GM18909 (cell line): Measurements from ENCODE around the gene SHE.

Experiments
- ATAC-seq: cut with Tn5 transposase; IDR thresholded peaks from one replicate; pipeline ENCODE4 v1.9.1; 2021; ENCODE audit warnings: mild to moderate bottlenecking; ENCODE audit not compliant: unreplicated experiment, poor library complexity

SHE gene

GRCh38 chr1:154453161-154453560 is 49.1 kb downstream of the SHE start:
- no peak for ATAC-seq

- no peak for ATAC-seq
Measured at GRCh38 chr1:154448331-154448811, 53.8 kb downstream of the SHE start.

DNA sequence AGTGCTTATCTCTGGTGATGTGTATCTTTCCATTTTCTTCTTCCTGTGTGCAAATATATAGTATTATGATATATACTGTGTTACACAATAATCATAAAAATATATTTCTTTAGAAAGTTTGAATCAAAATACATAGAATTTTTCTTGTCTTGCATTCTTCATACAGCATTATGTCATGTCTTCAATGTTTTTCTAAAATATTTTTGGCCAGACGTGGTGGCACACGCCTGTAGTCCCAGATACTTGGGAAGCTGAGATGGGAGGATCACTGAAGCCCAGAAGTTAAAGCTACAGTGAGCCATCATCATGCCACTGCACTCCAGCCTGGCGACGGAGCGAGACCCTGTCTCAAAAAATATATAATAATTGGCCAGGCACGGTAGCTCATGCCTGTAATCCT is 55.4 kb downstream of the SHE start:
- ATAC-seq: no peak

DNA sequence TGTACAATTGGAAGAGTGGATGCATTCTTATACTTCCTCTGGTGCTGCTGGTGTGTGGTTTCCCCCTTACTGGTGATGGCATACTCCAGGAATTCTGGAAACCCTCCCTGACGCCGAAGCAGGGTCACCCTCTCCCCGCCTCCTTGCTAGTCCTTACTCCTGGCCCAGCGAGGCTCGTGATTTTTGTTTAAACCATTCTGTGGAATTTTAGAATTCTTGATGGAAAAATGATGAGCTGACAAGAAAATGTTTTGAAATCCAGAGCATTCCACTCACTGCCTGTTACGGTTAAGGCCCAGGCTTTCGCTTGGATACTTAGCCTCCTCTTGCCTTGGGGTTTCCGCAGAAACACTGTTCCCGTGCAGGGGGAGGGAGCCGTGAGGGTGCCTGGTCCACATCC is 55.9 kb downstream of the SHE start:
- no peak for ATAC-seq

GRCh38 chr1:154445040-154445472 is 57.2 kb downstream of the SHE start:
- ATAC-seq: peak; percentile 65

GRCh38 chr1:154443274-154444013 is 58.8 kb downstream of the SHE start:
- ATAC-seq: no peak

DNA sequence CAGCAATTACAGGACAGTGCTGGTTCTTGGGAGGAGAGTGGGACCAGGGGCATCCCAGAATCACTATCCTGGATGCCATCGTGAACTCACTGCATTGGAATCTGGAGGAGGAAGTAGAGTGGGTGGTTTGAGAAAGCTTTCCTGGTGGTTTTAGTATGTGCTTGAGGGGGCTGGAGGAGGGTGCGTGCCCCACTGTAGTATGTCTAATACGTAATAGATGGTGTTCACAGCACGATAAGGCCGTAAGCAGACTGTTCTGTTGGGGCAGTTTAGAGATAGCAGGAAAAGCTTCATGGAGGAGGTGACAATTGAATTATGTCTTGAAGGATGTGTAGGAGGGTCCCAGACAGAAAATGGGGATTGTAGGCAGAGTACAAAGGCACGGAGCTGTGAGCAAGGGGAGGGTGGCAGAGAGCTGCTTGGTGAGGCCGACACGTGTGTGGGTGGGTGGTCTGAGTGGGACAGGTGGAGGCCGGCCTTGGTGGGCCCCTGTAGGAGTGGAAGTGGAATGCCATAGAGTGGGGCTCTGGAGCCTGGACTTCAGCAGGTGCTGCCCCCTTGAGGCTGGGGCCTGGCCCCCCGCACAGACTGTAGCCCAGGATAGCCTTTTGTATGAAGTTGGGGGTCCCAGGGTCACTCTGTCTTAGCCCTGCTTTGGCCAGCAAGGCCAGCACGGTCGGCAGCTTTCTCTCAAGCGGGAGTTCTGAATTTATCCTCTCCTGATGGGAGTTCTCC is 60.0 kb downstream of the SHE start:
- no peak for ATAC-seq

- no peak for ATAC-seq
Measured at GRCh38 chr1:154441241-154441888, 60.8 kb downstream of the SHE start.

DNA sequence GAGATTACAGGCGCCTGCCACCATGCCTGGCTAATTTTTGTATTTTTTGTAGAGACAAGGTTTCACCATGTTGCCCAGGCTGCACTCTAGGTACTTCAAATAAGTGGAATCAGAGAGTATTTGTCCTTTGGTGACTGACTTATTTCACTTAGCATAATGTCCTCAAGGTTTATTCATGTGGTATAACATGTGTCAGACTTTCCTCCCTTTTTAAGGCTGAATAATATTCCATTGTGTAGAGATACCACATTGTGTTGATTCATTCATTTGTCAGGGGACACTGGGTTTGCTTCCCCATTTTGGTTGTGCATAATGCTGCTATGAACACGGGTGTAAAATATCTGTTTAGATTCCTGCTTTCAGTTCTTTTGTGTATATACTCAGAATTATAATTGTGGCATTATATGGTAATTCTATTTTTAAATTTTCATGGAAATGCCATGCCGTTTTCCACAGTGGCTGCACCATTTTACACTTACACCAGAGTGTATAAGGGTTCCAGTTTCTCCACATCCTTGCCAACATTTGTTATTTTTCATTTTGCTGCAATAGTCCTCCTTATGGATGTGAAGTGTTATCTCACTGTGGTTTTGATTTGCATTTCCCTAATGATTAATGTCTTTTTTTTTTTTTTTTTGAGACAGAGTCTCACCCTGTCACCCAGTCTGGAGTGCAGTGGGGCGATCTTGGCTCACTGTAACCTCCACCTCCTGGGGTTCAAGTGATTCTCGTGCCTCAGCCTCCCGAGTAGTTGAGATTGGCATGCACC is 62.0 kb downstream of the SHE start:
- ATAC-seq: peak; percentile 12

DNA sequence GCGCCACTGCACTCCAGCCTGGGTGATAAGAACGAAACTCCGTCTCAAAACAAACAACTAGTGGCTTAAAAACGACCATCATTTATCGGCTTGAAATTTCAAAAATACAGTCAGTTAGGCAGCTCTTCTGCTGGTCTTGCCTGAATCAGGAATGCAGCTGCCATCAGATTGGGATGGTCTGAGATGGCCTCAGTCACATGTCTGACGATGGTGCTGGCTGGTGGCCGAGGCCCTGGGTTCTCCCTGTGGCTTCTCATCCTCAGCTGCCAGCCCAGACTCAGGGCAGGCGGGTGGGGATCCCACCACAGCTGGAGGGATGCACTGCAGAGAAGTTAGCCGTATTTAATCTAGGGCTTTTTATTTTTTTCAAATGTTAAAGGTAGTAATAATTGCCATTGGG is 65.8 kb downstream of the SHE start:
- ATAC-seq: no peak

GRCh38 chr1:154435599-154436200 is 66.5 kb downstream of the SHE start:
- ATAC-seq: no peak

GRCh38 chr1:154434346-154435085 is 67.7 kb downstream of the SHE start:
- ATAC-seq: no peak

GRCh38 chr1:154433161-154433764 is 68.9 kb downstream of the SHE start:
- no peak for ATAC-seq

DNA sequence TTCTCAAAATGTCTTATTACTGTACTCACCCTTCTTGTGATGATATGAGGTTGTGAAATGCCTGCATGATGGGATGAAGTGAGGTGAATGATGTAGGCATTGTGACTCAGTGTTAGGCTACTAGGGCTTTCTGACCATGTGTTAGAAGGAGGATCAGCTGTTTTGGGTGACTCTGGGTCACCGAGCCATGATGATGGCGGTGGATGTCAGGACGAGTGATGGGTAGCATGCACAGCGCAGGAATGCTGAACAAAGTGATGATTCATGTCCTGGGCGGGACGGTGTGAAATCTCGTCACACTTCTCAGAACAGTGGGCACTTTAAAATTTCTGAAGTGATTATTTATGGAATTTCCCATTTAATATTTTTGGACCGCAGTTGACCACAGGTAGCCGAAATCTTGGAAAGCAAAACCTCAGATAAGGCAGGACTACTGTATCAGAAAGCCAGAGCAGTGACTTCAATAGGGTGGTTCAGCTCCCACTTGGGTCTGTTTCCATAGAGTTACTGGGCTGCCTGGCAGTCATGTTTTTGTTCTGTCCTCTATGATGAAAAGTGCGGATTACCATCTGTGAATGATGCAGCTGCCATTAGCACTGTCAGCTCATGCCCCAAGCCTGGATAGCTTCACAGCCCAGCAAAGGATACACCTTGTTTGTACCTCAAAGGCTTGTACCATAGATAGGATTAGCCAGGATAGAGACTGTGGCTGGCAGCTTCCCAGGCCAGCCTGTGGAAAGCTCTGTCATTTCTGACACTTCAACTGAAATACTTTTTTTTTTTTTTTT is 70.4 kb downstream of the SHE start:
- no peak for ATAC-seq

DNA sequence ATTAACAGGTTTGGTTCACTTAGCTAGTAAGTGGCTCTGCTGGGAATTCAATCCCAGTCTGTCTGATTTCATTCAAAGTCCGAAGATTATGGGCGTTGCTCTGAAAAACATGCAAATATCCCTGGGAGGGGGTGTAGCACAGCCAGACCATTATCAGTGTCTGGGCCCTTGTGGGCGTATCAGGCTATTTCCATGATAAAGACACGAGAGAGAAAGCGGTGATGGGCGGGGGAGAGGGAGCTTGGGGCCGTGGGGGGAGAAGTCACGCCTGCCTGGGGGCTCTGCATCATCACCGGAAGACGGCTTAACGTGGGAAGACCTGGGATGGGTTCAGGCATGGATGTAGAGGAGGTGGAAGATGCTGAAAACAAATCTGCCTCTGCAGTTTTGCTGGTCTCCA is 71.3 kb downstream of the SHE start:
- ATAC-seq: no peak

- ATAC-seq: no peak
Measured at GRCh38 chr1:154429841-154430611, 72.2 kb downstream of the SHE start.
